Liver (tissue), 3 donors: ENCODE measurements around the gene GPR146.

Source experiments
- JUND ChIP-seq, 2 donors: IDR thresholded peaks; 2 replicates each; pipeline ENCODE4 v1.6.1; 2016; ENCODE audit warnings: antibody characterized with exemption in 2 of 2
- TAF1 ChIP-seq: conservative IDR thresholded peaks from 2 replicates; pipeline ENCODE4 v1.6.1; 2016; ENCODE audit warnings: antibody characterized with exemption, mild to moderate bottlenecking
- YY1 ChIP-seq: IDR thresholded peaks from 2 replicates; pipeline ENCODE4 v1.6.1; 2016; ENCODE audit warnings: antibody characterized with exemption, mild to moderate bottlenecking
- TF ChIP-seq, protein P1 (sequence below): fragments of 150-350 bp; IDR thresholded peaks from 2 replicates; pipeline ENCODE4 v1.5.1; 2017; ENCODE audit warnings: improper control_type of control experiment, low read depth, low read length; ENCODE audit not compliant: missing input control
- TF ChIP-seq, protein P2 (sequence below): IDR thresholded peaks from 2 replicates; pipeline ENCODE4 v1.6.1; 2016; ENCODE audit warnings: antibody characterized with exemption, mild to moderate bottlenecking
- donor health status: healthy.
- donor health status: healthy.

DNA sequence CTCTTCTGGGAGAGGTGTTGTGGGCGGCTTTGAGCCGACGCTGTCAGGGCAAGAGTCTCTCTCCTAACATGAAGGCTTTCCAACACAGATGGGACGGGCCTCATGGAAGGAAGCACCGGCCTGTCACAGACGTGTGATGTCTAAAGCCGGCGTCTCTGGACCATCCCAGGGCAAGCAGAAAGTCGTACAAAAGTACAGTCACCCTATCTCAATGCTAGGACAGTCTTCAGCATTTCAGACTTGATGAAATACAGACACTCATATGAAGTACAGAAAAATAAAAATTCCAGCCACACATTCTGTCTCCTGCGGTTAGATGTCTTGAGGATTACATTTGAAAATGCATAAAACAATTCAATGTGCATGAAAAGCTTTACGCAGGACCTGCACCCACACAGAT, 30.8 kb upstream of the GPR146 start:
- no peak for TF ChIP-seq JUND (IDR thresholded peaks at IDR 0.05)
- TF ChIP-seq, protein P1, sequence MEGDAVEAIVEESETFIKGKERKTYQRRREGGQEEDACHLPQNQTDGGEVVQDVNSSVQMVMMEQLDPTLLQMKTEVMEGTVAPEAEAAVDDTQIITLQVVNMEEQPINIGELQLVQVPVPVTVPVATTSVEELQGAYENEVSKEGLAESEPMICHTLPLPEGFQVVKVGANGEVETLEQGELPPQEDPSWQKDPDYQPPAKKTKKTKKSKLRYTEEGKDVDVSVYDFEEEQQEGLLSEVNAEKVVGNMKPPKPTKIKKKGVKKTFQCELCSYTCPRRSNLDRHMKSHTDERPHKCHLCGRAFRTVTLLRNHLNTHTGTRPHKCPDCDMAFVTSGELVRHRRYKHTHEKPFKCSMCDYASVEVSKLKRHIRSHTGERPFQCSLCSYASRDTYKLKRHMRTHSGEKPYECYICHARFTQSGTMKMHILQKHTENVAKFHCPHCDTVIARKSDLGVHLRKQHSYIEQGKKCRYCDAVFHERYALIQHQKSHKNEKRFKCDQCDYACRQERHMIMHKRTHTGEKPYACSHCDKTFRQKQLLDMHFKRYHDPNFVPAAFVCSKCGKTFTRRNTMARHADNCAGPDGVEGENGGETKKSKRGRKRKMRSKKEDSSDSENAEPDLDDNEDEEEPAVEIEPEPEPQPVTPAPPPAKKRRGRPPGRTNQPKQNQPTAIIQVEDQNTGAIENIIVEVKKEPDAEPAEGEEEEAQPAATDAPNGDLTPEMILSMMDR = no peak
- TF ChIP-seq YY1 = no peak
- TF ChIP-seq TAF1 = no peak
- TF ChIP-seq, protein P2, sequence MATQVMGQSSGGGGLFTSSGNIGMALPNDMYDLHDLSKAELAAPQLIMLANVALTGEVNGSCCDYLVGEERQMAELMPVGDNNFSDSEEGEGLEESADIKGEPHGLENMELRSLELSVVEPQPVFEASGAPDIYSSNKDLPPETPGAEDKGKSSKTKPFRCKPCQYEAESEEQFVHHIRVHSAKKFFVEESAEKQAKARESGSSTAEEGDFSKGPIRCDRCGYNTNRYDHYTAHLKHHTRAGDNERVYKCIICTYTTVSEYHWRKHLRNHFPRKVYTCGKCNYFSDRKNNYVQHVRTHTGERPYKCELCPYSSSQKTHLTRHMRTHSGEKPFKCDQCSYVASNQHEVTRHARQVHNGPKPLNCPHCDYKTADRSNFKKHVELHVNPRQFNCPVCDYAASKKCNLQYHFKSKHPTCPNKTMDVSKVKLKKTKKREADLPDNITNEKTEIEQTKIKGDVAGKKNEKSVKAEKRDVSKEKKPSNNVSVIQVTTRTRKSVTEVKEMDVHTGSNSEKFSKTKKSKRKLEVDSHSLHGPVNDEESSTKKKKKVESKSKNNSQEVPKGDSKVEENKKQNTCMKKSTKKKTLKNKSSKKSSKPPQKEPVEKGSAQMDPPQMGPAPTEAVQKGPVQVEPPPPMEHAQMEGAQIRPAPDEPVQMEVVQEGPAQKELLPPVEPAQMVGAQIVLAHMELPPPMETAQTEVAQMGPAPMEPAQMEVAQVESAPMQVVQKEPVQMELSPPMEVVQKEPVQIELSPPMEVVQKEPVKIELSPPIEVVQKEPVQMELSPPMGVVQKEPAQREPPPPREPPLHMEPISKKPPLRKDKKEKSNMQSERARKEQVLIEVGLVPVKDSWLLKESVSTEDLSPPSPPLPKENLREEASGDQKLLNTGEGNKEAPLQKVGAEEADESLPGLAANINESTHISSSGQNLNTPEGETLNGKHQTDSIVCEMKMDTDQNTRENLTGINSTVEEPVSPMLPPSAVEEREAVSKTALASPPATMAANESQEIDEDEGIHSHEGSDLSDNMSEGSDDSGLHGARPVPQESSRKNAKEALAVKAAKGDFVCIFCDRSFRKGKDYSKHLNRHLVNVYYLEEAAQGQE = no peak
